ENCODE results near the gene USP12.

The USP12 gene

GRCh38 chr13:27122036-27122435 is 49.6 kb downstream of the USP12 start:
- Histone ChIP-seq H3K9ac (ENCODE audit: low read length) (no peak overlapping the region), H3K79me2 (ENCODE audit: low read length) (peaks cover 100% of the 10 kb centered on the region), H3K36me3 (replicated peaks; ENCODE audit: low read depth, low read length) (peaks cover 39% of the 10 kb centered on the region), H3K9me3 (ENCODE audit: insufficient read depth, low read length) (peaks cover 9% of the 10 kb centered on the region), H3K27ac (ENCODE audit: low read length) (no peak overlapping the region), H3K4me1 (ENCODE audit: low read length) (peaks cover 50% of the 10 kb centered on the region), H3K4me3 (ENCODE audit: low read length) (no peak overlapping the region), H2AFZ (ENCODE audit: low read depth, low read length) (no peak overlapping the region), H3K4me2 (ENCODE audit: low read length) (no peak overlapping the region), H3K27me3 (ENCODE audit: low read depth, low read length) (no peaks in the 10 kb centered on the region), H4K20me1 (ENCODE audit: insufficient read depth, low read length) (peaks cover 70% of the 10 kb centered on the region)
- TF ChIP-seq EZH2phosphoT487 (IDR thresholded peaks at IDR 0.05; ENCODE audit: low read depth) = no peak
- no peak for TF ChIP-seq CTCF (IDR thresholded peaks at IDR 0.05; ENCODE audit: low read depth, low read length)

GRCh38 chr13:27120811-27121210 is 50.8 kb downstream of the USP12 start:
- Histone ChIP-seq H3K27me3 (ENCODE audit: low read depth, low read length) (no peaks in the 10 kb centered on the region), H3K4me3 (ENCODE audit: low read length) (no peak overlapping the region), H3K9ac (ENCODE audit: low read length) (no peak overlapping the region), H3K9me3 (ENCODE audit: insufficient read depth, low read length) (peaks cover 9% of the 10 kb centered on the region), H2AFZ (ENCODE audit: low read depth, low read length) (no peak overlapping the region), H3K36me3 (replicated peaks; ENCODE audit: low read depth, low read length) (peaks cover 41% of the 10 kb centered on the region), H3K79me2 (ENCODE audit: low read length) (peaks cover 95% of the 10 kb centered on the region), H4K20me1 (ENCODE audit: insufficient read depth, low read length) (peaks cover 65% of the 10 kb centered on the region), H3K27ac (ENCODE audit: low read length) (no peak overlapping the region), H3K4me2 (ENCODE audit: low read length) (no peak overlapping the region), H3K4me1 (ENCODE audit: low read length) (peaks cover 37% of the 10 kb centered on the region)
- TF ChIP-seq CTCF (IDR thresholded peaks at IDR 0.05; ENCODE audit: low read depth, low read length) (no peak), EZH2phosphoT487 (IDR thresholded peaks at IDR 0.05; ENCODE audit: low read depth) (no peak)

GRCh38 chr13:27120011-27120410 is 51.6 kb downstream of the USP12 start:
- no peak overlapping the region for H3K4me2 ChIP-seq (ENCODE audit: low read length)
- H3K4me3 ChIP-seq (ENCODE audit: low read length) = no peak overlapping the region
- no peak overlapping the region for H3K9ac ChIP-seq (ENCODE audit: low read length)
- peaks cover 60% of the 10 kb centered on the region for H4K20me1 ChIP-seq (ENCODE audit: insufficient read depth, low read length)
- no peak overlapping the region for H2AFZ ChIP-seq (ENCODE audit: low read depth, low read length)
- peaks cover 9% of the 10 kb centered on the region for H3K9me3 ChIP-seq (ENCODE audit: insufficient read depth, low read length)
- peaks cover 95% of the 10 kb centered on the region for H3K79me2 ChIP-seq (ENCODE audit: low read length)
- H3K4me1 ChIP-seq (ENCODE audit: low read length) = peaks cover 34% of the 10 kb centered on the region
- no peak for TF ChIP-seq EZH2phosphoT487 (IDR thresholded peaks at IDR 0.05; ENCODE audit: low read depth)
- TF ChIP-seq CTCF (IDR thresholded peaks at IDR 0.05; ENCODE audit: low read depth, low read length) = no peak
- peaks cover 44% of the 10 kb centered on the region for H3K36me3 ChIP-seq (replicated peaks; ENCODE audit: low read depth, low read length)
- H3K27ac ChIP-seq (ENCODE audit: low read length) = no peak overlapping the region
- H3K27me3 ChIP-seq (ENCODE audit: low read depth, low read length) = no peaks in the 10 kb centered on the region

GRCh38 chr13:27118428-27119054 is 53.1 kb downstream of the USP12 start:
- Histone ChIP-seq H4K20me1 (ENCODE audit: insufficient read depth, low read length) (peaks cover 60% of the 10 kb centered on the region), H2AFZ (ENCODE audit: low read depth, low read length) (no peak overlapping the region), H3K4me3 (ENCODE audit: low read length) (peak overlapping the region; percentile 40), H3K4me1 (ENCODE audit: low read length) (peaks cover 44% of the 10 kb centered on the region), H3K79me2 (ENCODE audit: low read length) (peaks cover 93% of the 10 kb centered on the region), H3K27ac (ENCODE audit: low read length) (no peak overlapping the region), H3K9me3 (ENCODE audit: insufficient read depth, low read length) (peaks cover 9% of the 10 kb centered on the region), H3K4me2 (ENCODE audit: low read length) (peak overlapping the region; percentile 71), H3K9ac (ENCODE audit: low read length) (no peak overlapping the region), H3K27me3 (ENCODE audit: low read depth, low read length) (no peaks in the 10 kb centered on the region), H3K36me3 (replicated peaks; ENCODE audit: low read depth, low read length) (peaks cover 37% of the 10 kb centered on the region)
- TF ChIP-seq EZH2phosphoT487 (IDR thresholded peaks at IDR 0.05; ENCODE audit: low read depth) (no peak), CTCF (IDR thresholded peaks at IDR 0.05; ENCODE audit: low read depth, low read length) (no peak)

All from OCI-LY3 (cell line).